Body of pancreas (tissue), 4 donors: ENCODE results near the gene COG3.
"Not testable (repeated sequence)": the region's sequence is repeated elsewhere in the genome, so short reads cannot be mapped to it uniquely, and the experiment has no call there.

Source experiments
- CTCF ChIP-seq, 7 experiments: fragments of 450-650 bp in 4 of 7; fragments of 200-600 bp in 3 of 7; sonication (generic) in 3 of 7; IDR thresholded peaks; one replicate each; pipeline ENCODE4 v1.5.1; 2016 to 2019; ENCODE audit warnings: antibody characterized with exemption in 7 of 7
- POLR2A ChIP-seq, 3 donors: fragments of 450-650 bp; IDR thresholded peaks; one replicate each; pipeline ENCODE4 v1.6.1; 2016; ENCODE audit warnings: antibody characterized with exemption in 3 of 3, mild to moderate bottlenecking in 2 of 3

- not testable (repeated sequence) for TF ChIP-seq CTCF, POLR2A (IDR thresholded peaks at IDR 0.05)
These were observed 38.5 kb upstream of the COG3 start for GRCh38 chr13:45426056-45426841.
